Activated T-cell treated with anti-CD3 and anti-CD28 coated beads, Interleukin-2, amount 50 U/mL, for 48 hours (primary cell): Measurements from ENCODE around the gene CD52.
A peak's percentile ranks its signal among the peaks of the same experiment; 100 is the strongest.
"Not testable (repeated sequence)": the region's sequence is repeated elsewhere in the genome, so short reads cannot be mapped to it uniquely, and the experiment has no call there.

ENCODE experiments used
- DNase-seq, 2 experiments: peaks; one replicate each; pipeline ENCODE4 v3.0.0-alpha.2; 2020

CD52 gene

GRCh38 chr1:26302733-26303405 is 14.9 kb upstream of the CD52 start:
- no peak for DNase-seq

- DNase-seq, result peak; percentile 28 to 29
Observed at GRCh38 chr1:26305667-26306289, 12.0 kb upstream of the CD52 start.

- DNase-seq, result peak; percentile 92 to 93
Observed at GRCh38 chr1:26306290-26307229, 11.2 kb upstream of the CD52 start, which contains the start of gene UBXN11. Gene UBXN11, minus strand, starts transcription at chr1:26306636. Its CDS starts 3,753 bp downstream, at chr1:26302883.

- DNase-seq, result no peak
Observed at GRCh38 chr1:26307363-26307781, 10.4 kb upstream of the CD52 start.

GRCh38 chr1:26307966-26308899 is 9.5 kb upstream of the CD52 start:
- peak; percentile 57 to 61 for DNase-seq

- DNase-seq, result no peak
Observed at GRCh38 chr1:26314501-26314900, 3.3 kb upstream of the CD52 start.

- no peak for DNase-seq
Observed at GRCh38 chr1:26315874-26316850, 1.6 kb upstream of the CD52 start.

- no peak for DNase-seq
Observed at GRCh38 chr1:26317146-26317545, 612 bp upstream of the CD52 start.

- peak; percentile 72 to 75 for DNase-seq
Observed at GRCh38 chr1:26318338-26319064, 743 bp downstream of the CD52 start.

GRCh38 chr1:26320896-26321295 is 3.1 kb downstream of the CD52 start:
- peak in 1 of 2 experiments; percentile 26 for DNase-seq

- DNase-seq, result peak; percentile 99 to 100
Observed at GRCh38 chr1:26321315-26322041, 3.7 kb downstream of the CD52 start.

- DNase-seq, result no peak
Observed at GRCh38 chr1:26322042-26322331, 4.2 kb downstream of the CD52 start.

GRCh38 chr1:26323382-26323781 is 5.6 kb downstream of the CD52 start:
- DNase-seq, result no peak

- DNase-seq, result no peak
Observed at GRCh38 chr1:26324550-26324949, 6.8 kb downstream of the CD52 start.

- DNase-seq, result no peak
Observed at GRCh38 chr1:26327956-26328362, 10.2 kb downstream of the CD52 start.

GRCh38 chr1:26328597-26328996 is 10.8 kb downstream of the CD52 start:
- DNase-seq, result no peak

- not testable (repeated sequence) for DNase-seq
Observed at GRCh38 chr1:26329380-26329779, 11.6 kb downstream of the CD52 start.

GRCh38 chr1:26330276-26330675 is 12.5 kb downstream of the CD52 start:
- no peak for DNase-seq

- not testable (repeated sequence) for DNase-seq
Observed at GRCh38 chr1:26333312-26333711, 15.6 kb downstream of the CD52 start.
